Hematopoietic multipotent progenitor cell (in vitro differentiated cells): ENCODE measurements around the gene NUP50. TPM values are rescaled to one million over a fixed set of nuclear protein-coding genes. Genes with fewer than 3 reads are reported as not detected.

ENCODE experiments used
- DNase-seq, 3 donors: peaks; one replicate each; pipeline ENCODE4 v3.0.0-alpha.2; 2011 to 2015; ENCODE audit warnings: low read depth in 2 of 3, low spot score in 2 of 3
- total RNA-seq: library from RNA; depleted of rRNA; stranded (reverse); fragments of >200 nt; gene quantifications from one replicate; pipeline ENCODE4 v1.2.3, GENCODE V29; 2012

The NUP50 gene
- total RNA-seq, 1 donor: 47.7 TPM

DNA sequence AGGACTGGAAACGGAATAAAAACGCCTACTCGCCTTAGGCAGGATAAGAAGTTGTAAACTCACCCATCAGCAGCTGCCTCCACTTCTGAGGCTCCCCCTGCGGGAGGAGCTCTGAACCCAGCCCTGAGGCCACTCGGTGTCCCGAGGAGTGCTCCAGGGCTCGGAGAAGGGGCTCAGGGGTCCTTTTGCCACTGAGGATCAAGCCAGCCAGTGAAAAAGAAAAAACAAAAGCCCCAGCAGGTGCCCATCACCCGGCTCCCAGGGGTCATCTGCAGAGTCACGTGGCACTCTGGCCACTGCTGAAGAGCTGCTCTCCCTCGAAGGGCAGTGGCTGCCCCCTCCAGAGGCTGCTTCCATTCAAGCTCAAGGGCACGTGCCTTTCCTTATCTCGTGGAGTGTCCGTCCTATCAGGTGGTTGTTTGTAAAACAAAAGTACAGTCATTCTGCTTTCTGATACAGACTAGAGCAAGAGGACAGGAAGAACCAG, 29.0 kb downstream of the NUP50 start:
- DNase-seq: no peak

DNA sequence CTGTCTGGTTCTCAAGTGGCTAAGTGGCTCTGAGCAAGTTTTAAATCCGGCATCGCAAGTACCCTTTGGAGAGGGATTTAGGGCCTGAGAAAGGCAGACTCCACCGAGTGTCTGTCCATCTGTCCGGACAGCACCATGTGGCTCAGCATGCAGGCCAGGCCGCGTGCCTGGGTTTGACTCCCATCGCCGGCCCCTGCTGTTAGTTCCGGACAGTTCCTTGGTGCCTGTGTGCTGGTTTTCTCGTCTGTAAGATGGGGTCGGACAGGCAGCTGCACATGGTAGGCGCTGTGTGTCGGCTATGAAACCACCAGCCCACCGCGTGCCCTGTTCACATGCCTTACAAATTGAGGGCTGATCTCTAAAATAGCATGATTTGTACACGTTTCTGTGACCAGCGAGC, 31.0 kb downstream of the NUP50 start:
- no peak for DNase-seq

GRCh38 chr22:45195616-45196015, 31.9 kb downstream of the NUP50 start:
- no peak for DNase-seq

DNA sequence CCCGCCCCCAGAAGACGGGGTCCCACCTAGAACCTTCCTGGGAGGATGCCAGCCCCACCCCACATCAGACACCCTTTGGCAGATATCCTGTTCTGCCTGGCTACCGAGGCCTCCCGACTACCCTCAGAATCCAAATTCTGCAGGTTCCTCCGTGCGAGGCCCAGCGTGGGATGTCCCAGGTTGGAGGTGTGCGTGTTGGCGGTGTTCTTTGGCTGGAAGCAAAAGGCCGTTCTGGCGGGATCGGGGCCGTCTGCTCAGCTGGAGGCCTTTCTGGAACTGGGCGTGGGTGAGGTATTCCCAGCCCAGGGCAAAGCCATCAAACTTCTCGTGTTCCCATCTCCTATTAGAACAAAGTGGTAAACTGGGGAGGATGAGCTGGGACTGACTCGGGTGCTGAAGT, 32.6 kb downstream of the NUP50 start:
- DNase-seq: no peak

DNA sequence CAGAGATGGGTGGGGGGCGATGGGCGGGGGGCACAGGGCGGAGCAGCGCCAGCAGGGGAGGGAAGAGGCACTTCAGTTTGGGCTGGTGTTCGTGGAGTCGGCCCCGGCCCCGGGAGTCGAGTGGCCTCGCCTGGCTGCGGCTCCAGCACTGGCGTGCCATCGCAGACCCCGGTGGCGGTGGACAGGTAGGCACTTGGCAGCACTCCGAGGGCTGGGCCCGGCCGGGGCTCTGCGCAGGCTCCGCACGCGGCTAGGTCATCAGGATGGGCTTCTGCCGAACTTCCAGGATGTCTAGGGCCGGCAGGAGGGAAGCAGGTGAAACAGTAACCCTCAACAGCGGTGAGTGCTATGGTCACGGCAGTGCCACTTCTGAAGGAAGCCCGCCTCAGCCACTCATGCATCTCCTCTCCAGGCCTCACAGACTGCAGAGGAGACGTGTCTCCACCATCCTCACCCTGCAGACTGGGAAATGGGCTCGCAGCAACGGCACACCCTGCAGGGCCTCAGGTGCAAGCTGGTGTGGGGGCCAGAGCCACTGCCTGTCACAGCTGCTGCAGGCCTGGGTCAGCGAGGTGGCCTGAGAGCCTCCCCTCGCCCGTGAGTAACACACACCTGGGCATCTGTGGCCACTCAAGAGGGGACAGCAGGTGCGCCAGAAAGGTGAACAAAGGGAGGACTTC, 33.3 kb downstream of the NUP50 start:
- no peak for DNase-seq

DNA sequence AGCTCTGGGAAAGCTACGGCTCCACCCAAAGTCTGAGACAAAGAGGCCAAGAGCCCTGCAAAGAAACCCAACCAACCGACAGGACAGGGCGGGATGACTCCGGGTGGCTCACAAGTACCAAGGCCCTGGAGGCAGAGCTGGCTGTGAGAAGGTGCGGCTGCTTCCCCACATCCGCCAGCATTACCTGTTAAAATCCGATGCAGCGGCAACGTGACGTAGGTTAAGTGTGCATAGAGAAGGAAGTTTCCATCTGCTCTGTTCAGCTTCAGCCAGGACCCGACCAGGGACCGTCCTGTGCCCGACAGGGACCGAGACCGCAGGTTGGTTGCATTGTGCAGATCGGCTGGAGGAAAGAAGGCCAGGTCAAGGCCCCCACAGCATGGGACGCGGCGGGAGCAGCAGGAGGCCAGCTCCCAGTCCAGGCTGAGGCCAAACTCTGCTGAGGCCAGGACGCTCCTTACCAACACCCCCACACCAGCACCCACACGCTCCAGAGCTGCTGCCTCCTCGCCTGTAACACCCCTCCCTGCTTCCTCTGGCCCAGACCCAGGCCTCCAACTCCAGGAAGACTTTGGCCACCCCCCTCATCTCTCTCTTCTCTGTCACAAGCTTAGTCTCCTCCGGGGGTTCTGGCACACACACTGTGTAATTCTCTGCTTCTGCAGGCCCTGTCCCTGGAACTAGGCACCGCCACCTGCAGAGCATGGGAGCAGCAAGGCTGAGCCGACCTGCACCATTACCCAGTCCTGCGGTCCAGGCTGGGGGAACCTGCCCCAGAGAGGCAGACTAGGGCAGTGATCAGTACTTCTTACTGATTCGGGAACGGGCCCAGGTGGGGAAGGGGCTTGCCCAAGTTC, 34.1 kb downstream of the NUP50 start:
- DNase-seq: no peak

GRCh38 chr22:45198463-45198795, 34.7 kb downstream of the NUP50 start:
- DNase-seq: no peak

DNA sequence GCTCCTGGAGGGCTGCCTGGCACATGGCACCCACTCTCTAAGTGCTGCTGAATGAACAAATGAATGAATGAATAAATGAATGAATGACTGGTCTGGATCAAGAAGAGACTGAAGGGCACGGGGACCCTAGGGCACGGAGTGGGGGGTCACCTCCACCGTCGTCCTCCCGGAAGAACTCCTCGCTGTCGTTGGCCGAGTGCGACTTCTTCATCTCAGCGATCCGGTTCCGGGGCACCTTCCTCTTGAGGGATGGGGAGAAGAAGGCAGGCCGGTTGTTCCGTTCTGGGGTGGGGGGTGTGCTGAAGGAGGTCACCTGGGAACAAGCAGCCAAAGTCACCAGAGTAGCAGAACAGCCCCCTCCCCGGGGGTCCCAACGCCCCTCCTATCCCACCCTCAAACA, 36.0 kb downstream of the NUP50 start:
- no peak for DNase-seq

DNA sequence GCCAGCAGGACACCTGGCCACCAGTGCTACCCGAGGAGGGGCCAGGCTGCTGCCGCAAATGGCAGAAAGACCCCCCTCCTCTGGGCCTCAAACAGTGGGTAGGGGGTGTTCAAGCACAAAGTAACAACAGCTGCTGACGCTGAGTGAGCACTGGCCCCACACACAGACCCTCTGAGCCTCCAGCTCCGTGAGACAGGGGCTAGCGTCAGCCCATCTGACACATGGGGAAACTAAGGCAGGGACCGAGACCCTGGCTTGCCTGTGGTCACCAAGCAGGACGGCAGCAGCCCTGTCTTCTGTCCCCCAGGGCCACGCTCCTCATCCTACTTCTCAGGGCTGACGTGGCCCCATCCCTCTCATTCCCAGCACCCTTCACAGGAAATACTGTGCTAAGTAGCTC, 36.5 kb downstream of the NUP50 start:
- DNase-seq: no peak

- DNase-seq: no peak
Measured at GRCh38 chr22:45200860-45201511, 37.3 kb downstream of the NUP50 start.

GRCh38 chr22:45201678-45202332, 38.1 kb downstream of the NUP50 start:
- no peak for DNase-seq

DNA sequence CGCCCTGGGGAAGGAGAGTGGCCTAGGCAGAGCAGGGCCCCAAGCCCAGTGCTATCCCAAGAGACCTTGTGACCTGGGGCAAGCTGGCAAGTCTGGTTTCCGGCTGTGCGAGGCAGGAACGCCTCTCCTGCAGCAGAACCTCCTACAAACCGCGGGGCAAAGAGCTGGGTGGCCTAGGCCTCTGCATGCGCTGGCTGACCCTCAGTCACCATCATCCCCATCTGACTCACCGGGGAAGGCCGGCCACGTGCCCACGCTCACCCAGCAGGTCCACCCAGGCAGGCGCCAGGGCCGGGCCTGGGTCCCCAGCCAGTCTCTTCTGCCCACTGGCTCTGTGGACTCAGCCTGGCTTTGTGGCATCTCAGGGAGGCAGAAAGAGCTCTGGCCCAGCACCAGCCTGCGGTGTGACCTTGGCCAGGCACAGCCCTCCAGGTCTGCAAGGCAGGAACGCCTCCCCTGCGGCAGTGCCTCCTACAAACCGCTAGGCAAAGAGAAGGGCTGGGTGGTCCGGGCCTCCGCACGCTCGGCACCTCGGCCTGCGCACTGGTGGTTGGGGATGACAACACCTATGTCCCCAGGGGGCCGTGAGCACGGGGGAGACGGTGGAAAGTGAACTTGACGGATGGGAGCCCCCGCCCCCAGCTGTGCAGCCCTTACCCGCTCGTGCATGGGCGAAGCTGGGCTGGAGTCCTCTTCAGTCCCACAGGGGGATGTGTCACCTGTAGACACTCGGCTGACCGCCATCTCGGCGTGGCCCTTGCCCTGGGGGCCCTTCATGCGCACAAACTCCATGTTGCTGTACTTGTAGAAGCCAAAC, 38.8 kb downstream of the NUP50 start:
- no peak for DNase-seq

DNA sequence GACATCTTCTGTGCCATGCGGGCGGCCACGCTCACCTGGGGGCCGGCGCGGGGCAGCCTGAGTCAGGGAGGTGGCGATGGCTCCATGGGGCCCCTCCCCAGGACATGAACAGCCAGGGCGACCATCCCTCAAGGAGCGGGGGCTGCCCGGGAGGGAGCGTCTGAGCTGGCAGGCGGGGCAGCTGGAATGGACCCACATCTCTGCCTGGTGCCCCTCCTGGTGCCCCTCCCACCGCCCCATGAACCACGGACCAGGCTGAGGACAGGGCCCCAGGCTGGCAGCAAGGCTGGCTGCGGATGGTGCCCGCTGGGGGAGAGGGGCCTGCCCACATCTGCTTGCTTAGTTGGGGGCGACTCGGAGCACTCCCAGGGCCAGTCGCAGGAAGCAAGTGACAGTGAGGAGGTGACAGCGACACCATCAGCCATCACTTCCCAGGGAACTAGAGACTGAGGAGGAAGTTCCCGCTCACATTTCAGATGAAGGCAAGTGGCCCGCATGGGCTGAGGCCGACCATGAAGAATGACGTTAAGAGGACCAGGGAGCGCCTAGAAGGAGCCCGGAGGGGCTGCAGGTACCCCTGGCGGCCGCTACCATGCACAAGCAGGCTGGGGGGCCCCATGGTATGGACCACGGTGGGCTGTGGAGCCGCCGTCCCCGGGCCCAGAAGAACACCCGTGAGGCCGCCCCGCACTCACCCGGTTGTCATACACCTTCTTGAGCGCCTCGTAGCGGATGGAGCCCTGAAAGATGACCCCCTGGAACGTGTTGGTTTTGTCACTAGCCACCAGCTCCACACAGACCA, 39.6 kb downstream of the NUP50 start:
- DNase-seq: no peak

DNA sequence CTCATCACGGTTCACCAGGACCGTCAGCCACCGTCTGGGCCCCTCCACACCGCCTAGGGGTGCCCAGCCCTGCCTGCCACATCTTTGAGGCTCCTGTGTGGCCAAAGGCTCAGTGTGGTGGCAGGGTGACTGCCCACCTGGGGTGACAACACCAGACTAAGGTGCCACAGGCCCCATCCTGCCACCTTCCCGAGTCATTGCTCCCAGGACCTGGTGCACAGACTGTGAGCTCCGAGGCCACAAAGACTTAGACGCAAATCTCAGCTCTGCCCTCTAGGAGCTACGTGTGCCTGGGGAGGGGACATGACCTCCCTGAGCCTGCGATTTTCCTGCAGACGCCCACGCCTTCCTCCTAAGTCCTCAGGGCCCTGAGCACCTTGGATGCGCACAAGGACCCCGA, 40.5 kb downstream of the NUP50 start:
- no peak for DNase-seq

DNA sequence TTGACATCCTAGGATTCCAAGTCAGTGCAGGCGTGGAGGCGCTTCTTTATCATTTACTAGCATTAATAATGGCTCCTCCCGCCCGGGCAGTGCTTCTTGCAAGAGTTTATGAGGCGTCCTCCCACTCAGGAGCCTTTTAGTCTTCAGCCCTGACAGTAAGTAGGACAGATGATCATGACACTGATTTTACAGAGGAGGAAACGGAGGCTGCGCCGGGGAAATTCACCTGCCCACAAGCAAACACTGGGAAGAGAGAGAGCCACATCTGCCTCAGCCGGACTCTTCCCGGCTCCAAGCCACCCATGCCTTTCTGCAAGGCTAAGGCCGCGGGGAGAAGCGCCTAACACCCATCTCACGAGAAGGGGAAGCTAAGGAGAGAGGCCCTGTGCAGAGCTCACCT, 41.1 kb downstream of the NUP50 start:
- no peak for DNase-seq

- no peak for DNase-seq
Measured at GRCh38 chr22:45205276-45205925, 41.7 kb downstream of the NUP50 start.

DNA sequence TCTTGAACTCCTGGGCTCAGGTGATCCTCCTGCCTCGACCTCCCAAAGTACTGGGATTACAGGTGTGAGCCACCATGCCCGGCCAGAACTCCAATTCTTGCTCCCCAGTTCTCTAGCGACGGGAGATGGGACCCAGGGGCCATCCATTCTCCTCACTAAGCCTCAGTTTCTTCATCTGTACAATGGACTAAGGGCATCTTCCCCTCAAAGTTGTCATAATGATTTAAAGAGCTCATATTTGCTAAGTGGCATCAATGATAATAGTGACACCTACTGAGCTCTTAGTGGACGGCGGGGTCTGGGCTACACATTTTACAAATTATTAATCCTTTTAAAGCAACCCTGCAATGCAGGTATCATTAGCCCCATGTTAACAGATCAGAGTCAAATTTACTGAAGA, 42.5 kb downstream of the NUP50 start:
- DNase-seq: no peak

DNA sequence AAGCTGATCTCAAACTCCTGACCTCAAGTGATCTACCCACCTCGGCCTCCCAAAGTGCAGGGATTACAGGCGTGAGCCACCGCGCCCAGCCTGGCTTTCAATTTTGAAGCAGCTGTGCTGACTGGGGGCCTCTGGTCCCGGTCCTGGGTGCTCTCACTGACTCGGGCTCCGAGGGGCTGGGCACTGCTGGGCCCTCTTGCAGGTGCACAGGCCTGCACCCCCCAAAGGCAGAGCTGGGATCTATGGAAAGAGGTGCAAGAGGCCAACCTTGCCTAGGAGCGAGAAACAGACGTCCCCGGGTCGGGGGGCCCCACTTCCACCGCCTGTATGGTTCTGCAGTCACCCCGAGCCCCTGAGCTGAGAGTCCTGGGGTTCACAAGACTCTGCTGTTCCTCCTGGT, 43.8 kb downstream of the NUP50 start:
- DNase-seq: no peak
